ENCODE results near the gene LYZL2.
"Not testable (repeated sequence)": the region's sequence is repeated elsewhere in the genome, so short reads cannot be mapped to it uniquely, and the experiment has no call there.

DNA sequence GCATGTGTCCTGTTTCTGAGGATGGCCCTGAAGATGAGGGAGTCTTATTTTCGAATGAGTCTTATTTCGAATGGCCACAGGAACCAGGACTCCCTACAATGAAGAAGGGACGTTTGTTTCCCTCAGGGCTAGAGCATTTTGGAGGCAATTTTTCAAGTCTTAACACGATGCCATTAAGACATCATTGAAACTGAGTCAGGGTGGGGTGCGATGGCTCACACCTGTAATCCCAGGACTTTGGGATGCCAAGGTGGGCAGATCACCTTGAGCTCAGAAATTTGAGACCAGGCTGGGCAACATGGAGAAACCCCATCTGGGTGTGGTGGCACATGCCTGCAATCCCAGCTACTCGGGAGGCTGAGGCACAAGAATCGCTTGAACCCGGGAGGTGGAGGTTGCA, 18.5 kb downstream of the LYZL2 start:
- TF ChIP-seq, protein P1, sequence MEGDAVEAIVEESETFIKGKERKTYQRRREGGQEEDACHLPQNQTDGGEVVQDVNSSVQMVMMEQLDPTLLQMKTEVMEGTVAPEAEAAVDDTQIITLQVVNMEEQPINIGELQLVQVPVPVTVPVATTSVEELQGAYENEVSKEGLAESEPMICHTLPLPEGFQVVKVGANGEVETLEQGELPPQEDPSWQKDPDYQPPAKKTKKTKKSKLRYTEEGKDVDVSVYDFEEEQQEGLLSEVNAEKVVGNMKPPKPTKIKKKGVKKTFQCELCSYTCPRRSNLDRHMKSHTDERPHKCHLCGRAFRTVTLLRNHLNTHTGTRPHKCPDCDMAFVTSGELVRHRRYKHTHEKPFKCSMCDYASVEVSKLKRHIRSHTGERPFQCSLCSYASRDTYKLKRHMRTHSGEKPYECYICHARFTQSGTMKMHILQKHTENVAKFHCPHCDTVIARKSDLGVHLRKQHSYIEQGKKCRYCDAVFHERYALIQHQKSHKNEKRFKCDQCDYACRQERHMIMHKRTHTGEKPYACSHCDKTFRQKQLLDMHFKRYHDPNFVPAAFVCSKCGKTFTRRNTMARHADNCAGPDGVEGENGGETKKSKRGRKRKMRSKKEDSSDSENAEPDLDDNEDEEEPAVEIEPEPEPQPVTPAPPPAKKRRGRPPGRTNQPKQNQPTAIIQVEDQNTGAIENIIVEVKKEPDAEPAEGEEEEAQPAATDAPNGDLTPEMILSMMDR (IDR thresholded peaks at IDR 0.05): not testable (repeated sequence)
- TF ChIP-seq POLR2A (IDR thresholded peaks at IDR 0.05): not testable (repeated sequence)

Measured in sigmoid colon (tissue), 3 donors.